Central memory CD8-positive, alpha-beta T cell (primary cell): ENCODE results near the gene ARID3B.

Experiments
- ATAC-seq: fragments of 150-1000 bp; cut with Tn5 transposase; replicated peaks from 2 replicates; pipeline ENCODE4 v1.10.0; 2022; ENCODE audit warnings: mild to moderate bottlenecking, moderate FRiP score, moderate number of reproducible peaks; ENCODE audit not compliant: poor library complexity, severe bottlenecking; ENCODE audit errors: extremely low read depth
- DNase-seq, 2 donors: peaks; one replicate each; pipeline ENCODE4 v3.0.0; 2021; ENCODE audit warnings: low spot score in 2 of 2
- H3K27ac Mint-ChIP-seq: one replicate; pipeline ENCODE4 v1.8.0; 2022; ENCODE audit warnings: low read depth, mild to moderate bottlenecking, moderate library complexity, mixed read lengths
- H3K27me3 Mint-ChIP-seq: one replicate; pipeline ENCODE4 v1.8.0; 2022; ENCODE audit warnings: mixed read lengths
- H3K36me3 Mint-ChIP-seq: one replicate; pipeline ENCODE4 v1.8.0; 2022; ENCODE audit warnings: mild to moderate bottlenecking, moderate library complexity, mixed read lengths; ENCODE audit not compliant: insufficient read depth
- H3K4me1 Mint-ChIP-seq: one replicate; pipeline ENCODE4 v1.8.0; 2022; ENCODE audit warnings: mixed read lengths
- H3K4me3 Mint-ChIP-seq: one replicate; pipeline ENCODE4 v1.8.0; 2022; ENCODE audit warnings: mild to moderate bottlenecking, moderate library complexity, mixed read lengths
- H3K9me3 Mint-ChIP-seq: one replicate; pipeline ENCODE4 v1.8.0; 2022; ENCODE audit warnings: mixed read lengths

Gene ARID3B

GRCh38 chr15:74555192-74555591, 14.2 kb downstream of the ARID3B start:
- DNase-seq, result no peak
- Mint-ChIP-seq H3K4me1 (peaks cover 61% of the 10 kb centered on the region), H3K27me3 (no peaks in the 10 kb centered on the region), H3K9me3 (no peaks in the 10 kb centered on the region), H3K27ac (no peak overlapping the region), H3K4me3 (no peak overlapping the region), H3K36me3 (peaks cover 42% of the 10 kb centered on the region)
- ATAC-seq, result no peak

- no peak overlapping the region for H3K27ac Mint-ChIP-seq
- peaks cover 59% of the 10 kb centered on the region for H3K4me1 Mint-ChIP-seq
- ATAC-seq (no peak), DNase-seq (no peak)
- no peak overlapping the region for H3K4me3 Mint-ChIP-seq
- peaks cover 38% of the 10 kb centered on the region for H3K36me3 Mint-ChIP-seq
- no peaks in the 10 kb centered on the region for H3K27me3 Mint-ChIP-seq
- H3K9me3 Mint-ChIP-seq, result no peaks in the 10 kb centered on the region
Observed at GRCh38 chr15:74558706-74559105, 17.7 kb downstream of the ARID3B start.

GRCh38 chr15:74563442-74563841, 22.4 kb downstream of the ARID3B start:
- H3K9me3 Mint-ChIP-seq, result no peaks in the 10 kb centered on the region
- no peak for ATAC-seq
- H3K4me3 Mint-ChIP-seq, result no peak overlapping the region
- peaks cover 26% of the 10 kb centered on the region for H3K36me3 Mint-ChIP-seq
- no peaks in the 10 kb centered on the region for H3K27me3 Mint-ChIP-seq
- DNase-seq, result no peak
- no peak overlapping the region for H3K27ac Mint-ChIP-seq
- H3K4me1 Mint-ChIP-seq, result peaks cover 61% of the 10 kb centered on the region

GRCh38 chr15:74564182-74564581, 23.2 kb downstream of the ARID3B start:
- Mint-ChIP-seq H3K36me3 (peaks cover 25% of the 10 kb centered on the region), H3K4me1 (peaks cover 60% of the 10 kb centered on the region), H3K27ac (no peak overlapping the region), H3K27me3 (no peaks in the 10 kb centered on the region), H3K9me3 (no peaks in the 10 kb centered on the region), H3K4me3 (no peak overlapping the region)
- DNase-seq, result no peak
- no peak for ATAC-seq

- H3K4me3 Mint-ChIP-seq, result no peak overlapping the region
- H3K27ac Mint-ChIP-seq, result peak overlapping the region; percentile 84
- H3K36me3 Mint-ChIP-seq, result peaks cover 30% of the 10 kb centered on the region
- H3K4me1 Mint-ChIP-seq, result peaks cover 62% of the 10 kb centered on the region
- DNase-seq (no peak), ATAC-seq (no peak)
- H3K27me3 Mint-ChIP-seq, result no peaks in the 10 kb centered on the region
- H3K9me3 Mint-ChIP-seq, result no peaks in the 10 kb centered on the region
Observed at GRCh38 chr15:74565381-74566085, 24.5 kb downstream of the ARID3B start.

GRCh38 chr15:74568594-74568993, 27.6 kb downstream of the ARID3B start:
- no peaks in the 10 kb centered on the region for H3K27me3 Mint-ChIP-seq
- H3K9me3 Mint-ChIP-seq, result no peaks in the 10 kb centered on the region
- H3K4me3 Mint-ChIP-seq, result no peak overlapping the region
- ATAC-seq (no peak), DNase-seq (no peak)
- no peak overlapping the region for H3K27ac Mint-ChIP-seq
- H3K36me3 Mint-ChIP-seq, result peaks cover 34% of the 10 kb centered on the region
- peaks cover 42% of the 10 kb centered on the region for H3K4me1 Mint-ChIP-seq

GRCh38 chr15:74569731-74570070, 28.7 kb downstream of the ARID3B start:
- Mint-ChIP-seq H3K4me3 (no peak overlapping the region), H3K27ac (peak overlapping the region; percentile 25), H3K36me3 (peaks cover 43% of the 10 kb centered on the region), H3K9me3 (no peaks in the 10 kb centered on the region), H3K27me3 (no peaks in the 10 kb centered on the region), H3K4me1 (peaks cover 44% of the 10 kb centered on the region)
- DNase-seq, result no peak
- no peak for ATAC-seq

GRCh38 chr15:74571191-74571590, 30.2 kb downstream of the ARID3B start:
- Mint-ChIP-seq H3K27me3 (no peaks in the 10 kb centered on the region), H3K36me3 (peaks cover 44% of the 10 kb centered on the region), H3K4me3 (no peak overlapping the region), H3K4me1 (peaks cover 37% of the 10 kb centered on the region), H3K27ac (peak overlapping the region; percentile 10), H3K9me3 (no peaks in the 10 kb centered on the region)
- ATAC-seq, result no peak
- DNase-seq, result no peak

- H3K27me3 Mint-ChIP-seq, result no peaks in the 10 kb centered on the region
- ATAC-seq (no peak), DNase-seq (no peak)
- peaks cover 52% of the 10 kb centered on the region for H3K36me3 Mint-ChIP-seq
- H3K27ac Mint-ChIP-seq, result no peak overlapping the region
- H3K4me3 Mint-ChIP-seq, result no peak overlapping the region
- H3K9me3 Mint-ChIP-seq, result no peaks in the 10 kb centered on the region
- peaks cover 20% of the 10 kb centered on the region for H3K4me1 Mint-ChIP-seq
Observed at GRCh38 chr15:74573987-74574386, 33.0 kb downstream of the ARID3B start.

GRCh38 chr15:74578496-74578994, 37.5 kb downstream of the ARID3B start:
- Mint-ChIP-seq H3K27ac (no peak overlapping the region), H3K4me3 (no peak overlapping the region), H3K9me3 (no peaks in the 10 kb centered on the region), H3K27me3 (no peaks in the 10 kb centered on the region), H3K4me1 (peaks cover 11% of the 10 kb centered on the region), H3K36me3 (peaks cover 45% of the 10 kb centered on the region)
- no peak for ATAC-seq
- DNase-seq, result no peak

- H3K9me3 Mint-ChIP-seq, result no peaks in the 10 kb centered on the region
- H3K4me1 Mint-ChIP-seq, result peaks cover 11% of the 10 kb centered on the region
- DNase-seq (no peak), ATAC-seq (no peak)
- no peaks in the 10 kb centered on the region for H3K27me3 Mint-ChIP-seq
- no peak overlapping the region for H3K27ac Mint-ChIP-seq
- H3K4me3 Mint-ChIP-seq, result no peak overlapping the region
- H3K36me3 Mint-ChIP-seq, result peaks cover 43% of the 10 kb centered on the region
Observed at GRCh38 chr15:74579001-74579400, 38.0 kb downstream of the ARID3B start.

- Mint-ChIP-seq H3K9me3 (no peaks in the 10 kb centered on the region), H3K4me3 (no peak overlapping the region), H3K36me3 (peaks cover 37% of the 10 kb centered on the region), H3K4me1 (peaks cover 5% of the 10 kb centered on the region), H3K27ac (no peak overlapping the region), H3K27me3 (no peaks in the 10 kb centered on the region)
- no peak for ATAC-seq
- DNase-seq, result no peak
Observed at GRCh38 chr15:74580538-74581350, 39.7 kb downstream of the ARID3B start.

GRCh38 chr15:74584204-74584603, 43.2 kb downstream of the ARID3B start:
- peaks cover 23% of the 10 kb centered on the region for H3K36me3 Mint-ChIP-seq

More at GRCh38 chr15:74584204-74584603, 43.2 kb downstream of the ARID3B start:
- H3K9me3 Mint-ChIP-seq, result no peaks in the 10 kb centered on the region
- no peaks in the 10 kb centered on the region for H3K27me3 Mint-ChIP-seq
- no peak for ATAC-seq
- H3K4me1 Mint-ChIP-seq, result no peaks in the 10 kb centered on the region
- H3K4me3 Mint-ChIP-seq, result no peak overlapping the region
- peak overlapping the region; percentile 49 for H3K27ac Mint-ChIP-seq
- DNase-seq, result no peak
